ENCODE measurements around the gene KLF16.

GRCh38 chr19:1860821-1861598 is 2.4 kb downstream of the KLF16 start:
- no peak for TF ChIP-seq ZNF384 (IDR thresholded peaks at IDR 0.05)
- no peak for TF ChIP-seq SP1 (IDR thresholded peaks at IDR 0.05)
- TF ChIP-seq LEF1 (IDR thresholded peaks at IDR 0.05; ENCODE audit: borderline replicate concordance), result no peak
- no peak for TF ChIP-seq FOXM1 (IDR thresholded peaks at IDR 0.05; ENCODE audit: borderline replicate concordance)
- no peak for TF ChIP-seq SUZ12 (IDR thresholded peaks at IDR 0.05)
- no peak for TF ChIP-seq FOXK2 (IDR thresholded peaks at IDR 0.05)
- no peak for TF ChIP-seq FOXA1 (IDR thresholded peaks at IDR 0.05)
- no peak for TF ChIP-seq CTBP1 (IDR thresholded peaks at IDR 0.05; ENCODE audit: borderline replicate concordance)
- no peak for TF ChIP-seq NFRKB (IDR thresholded peaks at IDR 0.05)
- no peak for TF ChIP-seq TARDBP (IDR thresholded peaks at IDR 0.05)
- no peak for TF ChIP-seq ARNT (IDR thresholded peaks at IDR 0.05)
